GM12892 (cell line): ENCODE measurements around the gene LYPD6.

ENCODE experiments used
- POLR2A ChIP-seq: IDR thresholded peaks from 2 replicates; pipeline ENCODE4 v1.6.1; 2011; ENCODE audit warnings: low read depth, low read length, control low read depth
- POLR2AphosphoS5 ChIP-seq: IDR thresholded peaks from 2 replicates; pipeline ENCODE4 v1.6.1; 2011; ENCODE audit warnings: low read depth, low read length, control low read depth

DNA sequence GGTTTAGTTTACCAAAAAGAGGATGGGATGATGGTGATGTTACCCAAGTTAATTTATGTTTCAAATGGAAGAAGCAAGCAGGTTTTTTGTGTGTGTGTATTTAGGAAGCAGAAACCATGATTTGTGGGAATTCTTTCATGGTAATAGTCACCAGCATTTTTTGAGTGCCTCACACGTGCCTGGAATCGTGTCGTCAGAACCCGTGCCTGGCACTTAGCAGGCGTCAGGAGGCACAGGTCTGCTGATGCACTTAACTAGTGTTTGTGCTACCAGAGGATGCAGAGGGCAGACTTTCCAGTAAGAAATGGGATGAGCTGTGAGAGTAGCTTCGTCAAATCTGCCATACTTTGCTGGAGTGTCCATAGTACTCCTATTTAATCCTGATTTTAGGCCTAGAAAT lies 41.1 kb downstream of the LYPD6 start:
- TF ChIP-seq POLR2A: no peak
- TF ChIP-seq POLR2AphosphoS5: no peak
